ENCODE results near the gene SLC26A8.
A peak's percentile ranks its signal among the peaks of the same experiment; 100 is the strongest.

Gene SLC26A8

DNA sequence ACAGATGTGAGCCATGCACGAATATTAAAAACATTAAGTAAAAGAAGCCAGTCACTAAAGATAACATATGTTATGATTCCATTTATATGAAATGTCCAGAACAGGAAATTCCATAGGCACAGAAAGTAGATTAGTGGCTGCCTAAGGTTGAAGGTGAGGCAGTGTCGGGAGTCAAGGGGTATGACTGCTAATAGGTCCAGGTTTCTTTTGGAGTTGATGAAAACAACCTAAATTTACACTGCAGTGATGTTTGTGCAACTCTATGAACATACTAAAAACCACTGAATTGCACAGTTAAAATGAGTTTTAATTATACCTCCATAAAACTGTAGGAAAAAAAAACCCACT, 118.0 kb downstream of the SLC26A8 start:
- no peaks in the 10 kb centered on the region for H3K27me3 ChIP-seq
- no peak overlapping the region for H3K4me3 ChIP-seq (ENCODE audit: low read depth in 1 of 2, low read length in 1 of 2)
- H3K27ac ChIP-seq = peak overlapping the region; percentile 83
- H3K36me3 ChIP-seq = peaks cover 36% of the 10 kb centered on the region
- H3K4me1 ChIP-seq (ENCODE audit: control insufficient read depth in 1 of 2, insufficient read depth in 1 of 2, low read depth in 1 of 2, low read length in 1 of 2) = peaks cover 29 to 33% of the 10 kb centered on the region in 2 experiments
- no peaks in the 10 kb centered on the region for H3K9me3 ChIP-seq
- TF ChIP-seq, protein P1, sequence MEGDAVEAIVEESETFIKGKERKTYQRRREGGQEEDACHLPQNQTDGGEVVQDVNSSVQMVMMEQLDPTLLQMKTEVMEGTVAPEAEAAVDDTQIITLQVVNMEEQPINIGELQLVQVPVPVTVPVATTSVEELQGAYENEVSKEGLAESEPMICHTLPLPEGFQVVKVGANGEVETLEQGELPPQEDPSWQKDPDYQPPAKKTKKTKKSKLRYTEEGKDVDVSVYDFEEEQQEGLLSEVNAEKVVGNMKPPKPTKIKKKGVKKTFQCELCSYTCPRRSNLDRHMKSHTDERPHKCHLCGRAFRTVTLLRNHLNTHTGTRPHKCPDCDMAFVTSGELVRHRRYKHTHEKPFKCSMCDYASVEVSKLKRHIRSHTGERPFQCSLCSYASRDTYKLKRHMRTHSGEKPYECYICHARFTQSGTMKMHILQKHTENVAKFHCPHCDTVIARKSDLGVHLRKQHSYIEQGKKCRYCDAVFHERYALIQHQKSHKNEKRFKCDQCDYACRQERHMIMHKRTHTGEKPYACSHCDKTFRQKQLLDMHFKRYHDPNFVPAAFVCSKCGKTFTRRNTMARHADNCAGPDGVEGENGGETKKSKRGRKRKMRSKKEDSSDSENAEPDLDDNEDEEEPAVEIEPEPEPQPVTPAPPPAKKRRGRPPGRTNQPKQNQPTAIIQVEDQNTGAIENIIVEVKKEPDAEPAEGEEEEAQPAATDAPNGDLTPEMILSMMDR (IDR thresholded peaks at IDR 0.05) = no peak

DNA sequence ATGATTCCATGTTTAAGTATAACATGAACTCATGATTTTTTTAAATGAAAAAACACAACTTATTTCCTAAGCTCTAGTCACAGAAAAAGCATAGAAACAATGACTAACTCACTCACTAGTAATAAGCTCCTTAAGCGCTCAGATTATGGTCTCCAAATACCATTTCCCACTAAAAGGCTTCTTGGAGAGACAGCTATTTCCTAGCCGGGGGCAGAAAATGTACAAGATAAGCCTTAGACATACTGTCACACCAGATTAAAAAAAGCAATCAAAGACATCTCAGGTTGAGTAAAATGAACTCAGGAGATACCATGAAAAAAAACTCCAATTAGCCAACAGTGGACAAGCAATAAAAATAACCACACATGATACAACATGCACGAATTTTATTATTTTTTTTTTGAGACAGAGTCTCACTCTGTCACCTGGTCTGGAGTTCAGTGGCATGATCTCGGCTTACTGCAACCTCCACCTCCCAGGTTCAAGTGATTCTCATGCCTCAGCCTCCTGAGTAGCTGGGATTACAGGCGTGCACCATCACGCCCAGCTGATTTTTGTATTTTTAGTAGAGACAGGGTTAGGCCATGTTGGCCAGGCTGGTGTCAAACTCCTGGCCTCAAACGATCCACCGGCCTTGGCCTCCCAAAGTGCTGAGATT, 118.5 kb downstream of the SLC26A8 start:
- no peaks in the 10 kb centered on the region for H3K9me3 ChIP-seq
- TF ChIP-seq, protein P1 (IDR thresholded peaks at IDR 0.05) = no peak
- H3K27me3 ChIP-seq = no peaks in the 10 kb centered on the region
- H3K27ac ChIP-seq = peak overlapping the region; percentile 29
- no peak overlapping the region for H3K4me3 ChIP-seq (ENCODE audit: low read depth in 1 of 2, low read length in 1 of 2)
- H3K4me1 ChIP-seq (ENCODE audit: control insufficient read depth in 1 of 2, insufficient read depth in 1 of 2, low read depth in 1 of 2, low read length in 1 of 2) = peaks cover 29 to 33% of the 10 kb centered on the region in 2 experiments
- H3K36me3 ChIP-seq = peaks cover 32% of the 10 kb centered on the region

DNA sequence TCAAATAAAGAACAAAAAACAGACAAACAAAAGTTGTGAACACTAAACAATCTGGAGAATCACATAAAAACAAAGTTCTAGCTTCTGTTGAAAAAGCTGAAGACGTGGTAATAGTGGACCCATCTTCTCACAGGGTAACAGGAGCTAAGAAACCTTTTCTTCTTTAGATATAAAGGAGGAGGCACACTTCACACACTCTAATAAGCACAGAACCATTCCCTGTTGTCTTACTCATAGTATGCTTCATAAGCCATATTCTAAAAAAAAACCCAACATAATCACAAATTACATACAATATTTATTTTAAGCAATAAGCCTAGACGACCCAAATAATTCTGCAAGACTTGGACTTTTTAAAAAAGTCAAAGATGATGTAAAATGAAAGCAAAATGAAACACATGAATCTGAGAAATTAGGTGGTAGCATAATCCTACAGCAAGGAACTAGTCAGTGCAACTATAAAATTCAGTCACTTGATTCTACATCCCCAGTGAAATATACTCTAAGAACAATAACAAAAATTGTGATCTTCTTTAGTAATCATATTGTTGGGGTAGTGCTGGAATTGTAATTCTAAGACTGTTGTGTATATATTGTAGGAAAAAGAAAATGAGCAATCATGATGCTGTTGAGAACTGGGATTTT, 119.2 kb downstream of the SLC26A8 start:
- H3K4me1 ChIP-seq (ENCODE audit: control insufficient read depth in 1 of 2, insufficient read depth in 1 of 2, low read depth in 1 of 2, low read length in 1 of 2) = peaks cover 26 to 29% of the 10 kb centered on the region in 2 experiments
- TF ChIP-seq, protein P1 (IDR thresholded peaks at IDR 0.05) = no peak
- H3K9me3 ChIP-seq = no peaks in the 10 kb centered on the region
- peaks cover 33% of the 10 kb centered on the region for H3K36me3 ChIP-seq
- H3K4me3 ChIP-seq (ENCODE audit: low read depth in 1 of 2, low read length in 1 of 2) = no peak overlapping the region
- peak overlapping the region; percentile 29 for H3K27ac ChIP-seq
- H3K27me3 ChIP-seq = no peaks in the 10 kb centered on the region

DNA sequence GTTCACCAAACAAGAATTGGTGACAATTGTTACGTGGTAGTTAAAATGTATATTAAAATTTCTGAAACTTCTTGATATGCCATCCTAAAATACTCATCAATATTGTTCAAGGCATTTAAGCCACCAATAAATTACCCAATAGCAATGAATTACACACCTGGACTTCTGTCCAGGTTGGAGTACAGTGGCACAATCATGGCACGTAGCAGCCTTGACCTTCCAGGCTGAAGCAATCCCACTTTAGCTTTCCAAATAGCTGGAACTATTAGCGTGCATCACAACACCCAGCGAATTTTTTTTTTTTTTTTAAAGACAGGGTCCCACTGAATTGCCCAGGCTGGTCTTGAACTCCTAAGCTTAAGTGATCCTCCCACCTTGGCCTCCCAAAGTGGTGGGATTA, 120.8 kb downstream of the SLC26A8 start:
- Histone ChIP-seq H3K27ac (peak overlapping the region; percentile 19), H3K4me1 (ENCODE audit: control insufficient read depth in 1 of 2, insufficient read depth in 1 of 2, low read depth in 1 of 2, low read length in 1 of 2) (peaks cover 10 to 14% of the 10 kb centered on the region in 2 experiments), H3K36me3 (peaks cover 47% of the 10 kb centered on the region), H3K9me3 (no peaks in the 10 kb centered on the region), H3K4me3 (ENCODE audit: low read depth in 1 of 2, low read length in 1 of 2) (no peak overlapping the region), H3K27me3 (no peaks in the 10 kb centered on the region)
- TF ChIP-seq, protein P1 (IDR thresholded peaks at IDR 0.05) = no peak

DNA sequence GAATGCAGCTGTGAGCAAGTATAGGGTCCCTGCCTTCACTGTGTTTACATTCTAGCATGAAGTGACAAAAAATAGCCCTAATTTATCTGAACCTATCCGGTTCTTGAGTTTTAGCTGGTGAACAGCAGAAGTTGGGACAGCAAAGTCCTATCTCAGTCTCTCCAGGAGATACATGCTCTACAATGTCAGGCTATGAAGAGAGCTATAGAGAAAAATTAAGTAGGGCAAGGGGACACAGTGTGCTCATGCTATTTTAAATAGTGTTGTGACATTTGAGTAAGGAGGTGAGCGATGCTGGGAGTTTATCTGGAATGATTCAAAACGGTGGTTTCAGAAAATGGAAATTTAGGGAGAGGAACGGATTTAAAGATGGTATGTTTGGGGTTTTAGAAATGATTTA, 124.0 kb downstream of the SLC26A8 start:
- no peak overlapping the region for H3K4me3 ChIP-seq (ENCODE audit: low read depth in 1 of 2, low read length in 1 of 2)
- TF ChIP-seq, protein P1 (IDR thresholded peaks at IDR 0.05) = no peak
- H3K27me3 ChIP-seq = no peaks in the 10 kb centered on the region
- peaks cover 0 to 2% of the 10 kb centered on the region in 2 experiments for H3K4me1 ChIP-seq (ENCODE audit: control insufficient read depth in 1 of 2, insufficient read depth in 1 of 2, low read depth in 1 of 2, low read length in 1 of 2)
- peak overlapping the region; percentile 6 for H3K27ac ChIP-seq
- peaks cover 61% of the 10 kb centered on the region for H3K36me3 ChIP-seq
- no peaks in the 10 kb centered on the region for H3K9me3 ChIP-seq
